ENCODE results near the gene CEP63. TPM values are rescaled to one million over a fixed set of nuclear protein-coding genes. Genes with fewer than 3 reads are reported as not detected.
A peak's percentile ranks its signal among the peaks of the same experiment; 100 is the strongest.

Gene CEP63
- total and polyA plus RNA-seq, 3 experiments from 2014 or later = 19.3 to 21.3 (median 21.1) TPM

GRCh38 chr3:134617608-134618477, 132.0 kb downstream of the CEP63 start:
- Mint-ChIP-seq H3K9me3 (no peaks in the 10 kb centered on the region), H3K36me3 (no peaks in the 10 kb centered on the region), H3K27me3 (peaks cover 0 to 2% of the 10 kb centered on the region in 2 donors), H3K27ac (no peak overlapping the region), H3K4me1 (peaks cover 0 to 3% (median 0%) of the 10 kb centered on the region in 3 donors), H3K4me3 (no peak overlapping the region)
- no peak overlapping the region for H3K27ac ChIP-seq (ENCODE audit: low read depth, low read length)
- no peaks in the 10 kb centered on the region for H3K9me3 ChIP-seq (ENCODE audit: low read length)
- H3K36me3 ChIP-seq (ENCODE audit: insufficient read depth, low read length) = no peaks in the 10 kb centered on the region
- POLR2A ChIA-PET = no interaction called here
- no peak for DNase-seq
- CTCF ChIA-PET = no interaction called here
- no peaks in the 10 kb centered on the region for H3K27me3 ChIP-seq (ENCODE audit: insufficient read depth, low read length, poor library complexity, severe bottlenecking)
- H3K4me3 ChIP-seq (ENCODE audit: low read length) = no peak overlapping the region
- H3K4me1 ChIP-seq (ENCODE audit: insufficient read depth, low read length) = no peaks in the 10 kb centered on the region

GRCh38 chr3:134618478-134619300, 132.8 kb downstream of the CEP63 start:
- no peak for DNase-seq
- ChIA-PET POLR2A (no interaction called here), CTCF (no interaction called here)
- Histone ChIP-seq H3K36me3 (ENCODE audit: insufficient read depth, low read length) (no peaks in the 10 kb centered on the region), H3K9me3 (ENCODE audit: low read length) (no peaks in the 10 kb centered on the region), H3K4me3 (ENCODE audit: low read length) (no peak overlapping the region), H3K27ac (ENCODE audit: low read depth, low read length) (no peak overlapping the region), H3K4me1 (ENCODE audit: insufficient read depth, low read length) (no peaks in the 10 kb centered on the region), H3K27me3 (ENCODE audit: insufficient read depth, low read length, poor library complexity, severe bottlenecking) (no peaks in the 10 kb centered on the region)
- Mint-ChIP-seq H3K27me3 (no peaks in the 10 kb centered on the region), H3K27ac (no peak overlapping the region), H3K36me3 (no peaks in the 10 kb centered on the region), H3K4me3 (no peak overlapping the region), H3K9me3 (no peaks in the 10 kb centered on the region), H3K4me1 (peaks cover 0 to 3% (median 0%) of the 10 kb centered on the region in 3 donors)

- Mint-ChIP-seq H3K27me3 (no peaks in the 10 kb centered on the region), H3K36me3 (no peaks in the 10 kb centered on the region), H3K27ac (no peak overlapping the region), H3K9me3 (no peaks in the 10 kb centered on the region), H3K4me1 (peaks cover 0 to 3% (median 0%) of the 10 kb centered on the region in 3 donors), H3K4me3 (no peak overlapping the region)
- no peak for DNase-seq
- Histone ChIP-seq H3K27me3 (ENCODE audit: insufficient read depth, low read length, poor library complexity, severe bottlenecking) (no peaks in the 10 kb centered on the region), H3K4me3 (ENCODE audit: low read length) (no peak overlapping the region), H3K4me1 (ENCODE audit: insufficient read depth, low read length) (no peaks in the 10 kb centered on the region), H3K27ac (ENCODE audit: low read depth, low read length) (no peak overlapping the region), H3K9me3 (ENCODE audit: low read length) (no peaks in the 10 kb centered on the region), H3K36me3 (ENCODE audit: insufficient read depth, low read length) (no peaks in the 10 kb centered on the region)
- ChIA-PET CTCF (no interaction called here), POLR2A (no interaction called here)
These were observed 133.4 kb downstream of the CEP63 start for GRCh38 chr3:134619301-134619615.

- Histone ChIP-seq H3K36me3 (ENCODE audit: insufficient read depth, low read length) (no peaks in the 10 kb centered on the region), H3K4me3 (ENCODE audit: low read length) (no peak overlapping the region), H3K4me1 (ENCODE audit: insufficient read depth, low read length) (no peaks in the 10 kb centered on the region), H3K9me3 (ENCODE audit: low read length) (no peaks in the 10 kb centered on the region), H3K27me3 (ENCODE audit: insufficient read depth, low read length, poor library complexity, severe bottlenecking) (no peaks in the 10 kb centered on the region), H3K27ac (ENCODE audit: low read depth, low read length) (no peak overlapping the region)
- POLR2A ChIA-PET = interaction anchor here (0.6 kb wide), 1 partner anchor 91 kb away, joined by 7 read pairs; no protein-coding TSS in a partner anchor
- Mint-ChIP-seq H3K4me3 (no peak overlapping the region), H3K9me3 (no peaks in the 10 kb centered on the region), H3K27ac (no peak overlapping the region), H3K36me3 (no peaks in the 10 kb centered on the region), H3K4me1 (peaks cover 0 to 3% (median 0%) of the 10 kb centered on the region in 3 donors), H3K27me3 (no peaks in the 10 kb centered on the region)
- CTCF ChIA-PET = no interaction called here
- no peak for DNase-seq
These were observed 134.1 kb downstream of the CEP63 start for GRCh38 chr3:134619884-134620445.

GRCh38 chr3:134620476-134621115, 134.7 kb downstream of the CEP63 start:
- ChIA-PET CTCF (no interaction called here), POLR2A (interaction anchor here (0.6 kb wide), 1 partner anchor 92 kb away, joined by 7 read pairs; no protein-coding TSS in a partner anchor)
- no peaks in the 10 kb centered on the region for H3K27me3 Mint-ChIP-seq
- H3K36me3 Mint-ChIP-seq = no peaks in the 10 kb centered on the region
- no peak for DNase-seq
- H3K4me3 ChIP-seq (ENCODE audit: low read length) = no peak overlapping the region
- H3K27me3 ChIP-seq (ENCODE audit: insufficient read depth, low read length, poor library complexity, severe bottlenecking) = no peaks in the 10 kb centered on the region
- no peaks in the 10 kb centered on the region for H3K9me3 Mint-ChIP-seq
- no peak overlapping the region for H3K4me3 Mint-ChIP-seq
- no peak overlapping the region for H3K27ac ChIP-seq (ENCODE audit: low read depth, low read length)
- no peak overlapping the region for H3K27ac Mint-ChIP-seq
- H3K36me3 ChIP-seq (ENCODE audit: insufficient read depth, low read length) = no peaks in the 10 kb centered on the region
- no peaks in the 10 kb centered on the region for H3K9me3 ChIP-seq (ENCODE audit: low read length)
- peaks cover 0 to 3% (median 0%) of the 10 kb centered on the region in 3 donors for H3K4me1 Mint-ChIP-seq
- H3K4me1 ChIP-seq (ENCODE audit: insufficient read depth, low read length) = no peaks in the 10 kb centered on the region

GRCh38 chr3:134621854-134622253, 136.0 kb downstream of the CEP63 start:
- POLR2A ChIA-PET = no interaction called here
- no peaks in the 10 kb centered on the region for H3K36me3 Mint-ChIP-seq

GRCh38 chr3:134622806-134623365, 137.0 kb downstream of the CEP63 start:
- DNase-seq = no peak
- no peaks in the 10 kb centered on the region for H3K9me3 ChIP-seq (ENCODE audit: low read length)
- no peaks in the 10 kb centered on the region for H3K36me3 ChIP-seq (ENCODE audit: insufficient read depth, low read length)
- Mint-ChIP-seq H3K9me3 (peaks cover 0 to under 1% (median 0%) of the 10 kb centered on the region in 5 donors), H3K4me1 (peaks cover 2 to 4% (median 3%) of the 10 kb centered on the region in 3 donors), H3K36me3 (no peaks in the 10 kb centered on the region), H3K4me3 (no peak overlapping the region), H3K27ac (peak overlapping the region in 1 of 8 donors; percentile 49), H3K27me3 (peaks cover 0 to 4% of the 10 kb centered on the region in 2 donors)
- POLR2A ChIA-PET = no interaction called here
- no peak overlapping the region for H3K27ac ChIP-seq (ENCODE audit: low read depth, low read length)
- H3K4me1 ChIP-seq (ENCODE audit: insufficient read depth, low read length) = no peaks in the 10 kb centered on the region
- CTCF ChIA-PET = no interaction called here
- H3K27me3 ChIP-seq (ENCODE audit: insufficient read depth, low read length, poor library complexity, severe bottlenecking) = no peaks in the 10 kb centered on the region
- no peak overlapping the region for H3K4me3 ChIP-seq (ENCODE audit: low read length)

More at GRCh38 chr3:134621854-134622253, 136.0 kb downstream of the CEP63 start:
- no peak overlapping the region for H3K27ac Mint-ChIP-seq
- no peak for DNase-seq
- no peak overlapping the region for H3K4me3 Mint-ChIP-seq
- no peaks in the 10 kb centered on the region for H3K4me1 ChIP-seq (ENCODE audit: insufficient read depth, low read length)
- peaks cover 0 to 3% (median 0%) of the 10 kb centered on the region in 3 donors for H3K4me1 Mint-ChIP-seq
- H3K4me3 ChIP-seq (ENCODE audit: low read length) = no peak overlapping the region
- no peak overlapping the region for H3K27ac ChIP-seq (ENCODE audit: low read depth, low read length)
- no peaks in the 10 kb centered on the region for H3K9me3 ChIP-seq (ENCODE audit: low read length)
- H3K36me3 ChIP-seq (ENCODE audit: insufficient read depth, low read length) = no peaks in the 10 kb centered on the region
- no peaks in the 10 kb centered on the region for H3K27me3 ChIP-seq (ENCODE audit: insufficient read depth, low read length, poor library complexity, severe bottlenecking)
- no peaks in the 10 kb centered on the region for H3K9me3 Mint-ChIP-seq
- CTCF ChIA-PET = no interaction called here
- no peaks in the 10 kb centered on the region for H3K27me3 Mint-ChIP-seq
